ENCODE results near the gene FGFR2.
A peak's percentile ranks its signal among the peaks of the same experiment; 100 is the strongest.

Gene FGFR2

GRCh38 chr10:121484401-121484800 is 113.8 kb downstream of the FGFR2 start:
- no peak for DNase-seq

- DNase-seq = no peak
These were observed 117.1 kb downstream of the FGFR2 start for GRCh38 chr10:121481180-121481579.

GRCh38 chr10:121478556-121478955 is 119.7 kb downstream of the FGFR2 start:
- DNase-seq = no peak

GRCh38 chr10:121469797-121470606 is 128.2 kb downstream of the FGFR2 start:
- DNase-seq = peak; percentile 24

GRCh38 chr10:121468726-121469125 is 129.5 kb downstream of the FGFR2 start:
- DNase-seq = no peak

GRCh38 chr10:121466424-121466823 is 131.8 kb downstream of the FGFR2 start:
- no peak for DNase-seq

- no peak for DNase-seq
These were observed 133.0 kb downstream of the FGFR2 start for GRCh38 chr10:121465215-121465614.

GRCh38 chr10:121464517-121464916 is 133.7 kb downstream of the FGFR2 start:
- no peak for DNase-seq

- no peak for DNase-seq
These were observed 135.3 kb downstream of the FGFR2 start for GRCh38 chr10:121462955-121463354.

- no peak for DNase-seq
These were observed 136.0 kb downstream of the FGFR2 start for GRCh38 chr10:121462281-121462680.

- DNase-seq = no peak
These were observed 136.9 kb downstream of the FGFR2 start for GRCh38 chr10:121461307-121461706.

- DNase-seq = no peak
These were observed 137.5 kb downstream of the FGFR2 start for GRCh38 chr10:121460733-121461132.

- DNase-seq = no peak
These were observed 138.4 kb downstream of the FGFR2 start for GRCh38 chr10:121459622-121460453.

- DNase-seq = no peak
These were observed 139.0 kb downstream of the FGFR2 start for GRCh38 chr10:121459279-121459621.

GRCh38 chr10:121457729-121458128 is 140.5 kb downstream of the FGFR2 start:
- no peak for DNase-seq

GRCh38 chr10:121455377-121455776 is 142.9 kb downstream of the FGFR2 start:
- DNase-seq = no peak

GRCh38 chr10:121454781-121455180 is 143.5 kb downstream of the FGFR2 start:
- no peak for DNase-seq

- DNase-seq = no peak
These were observed 145.1 kb downstream of the FGFR2 start for GRCh38 chr10:121453160-121453559.

GRCh38 chr10:121452581-121452980 is 145.7 kb downstream of the FGFR2 start:
- no peak for DNase-seq

- DNase-seq = no peak
These were observed 148.0 kb downstream of the FGFR2 start for GRCh38 chr10:121450247-121450646.

GRCh38 chr10:121449482-121449924 is 148.7 kb downstream of the FGFR2 start:
- DNase-seq = no peak

- DNase-seq = no peak
These were observed 149.3 kb downstream of the FGFR2 start for GRCh38 chr10:121448766-121449421.

- no peak for DNase-seq
These were observed 153.6 kb downstream of the FGFR2 start for GRCh38 chr10:121444520-121445165.

All from NCI-H510A treated with DMSO at 0.1 percent for 48 hours (cell line).